Karpas-422 (cell line): ENCODE data around the gene GPRIN2. TPM values are rescaled to one million over a fixed set of nuclear protein-coding genes. Genes with fewer than 3 reads are reported as not detected.

Experiments
- DNase-seq: peaks from one replicate; pipeline ENCODE4 v3.0.0-alpha.2; 2015
- H2AFZ ChIP-seq: fragments of 200-600 bp; sonication (generic); 2 replicates; pipeline ENCODE4 v1.6.1; 2014; ENCODE audit warnings: antibody characterized with exemption, low read length, mixed read lengths
- H3K27ac ChIP-seq: fragments of 200-600 bp; sonication (generic); 2 replicates; pipeline ENCODE4 v1.5.1; 2014; ENCODE audit warnings: mild to moderate bottlenecking, low read length, moderate library complexity
- H3K27me3 ChIP-seq: fragments of 200-600 bp; sonication (generic); 2 replicates; pipeline ENCODE4 v1.6.1; 2014; ENCODE audit warnings: low read length, mixed read lengths
- H3K36me3 ChIP-seq: fragments of 200-600 bp; sonication (generic); 2 replicates; pipeline ENCODE4 v1.6.1; 2014; ENCODE audit warnings: low read length, mixed read lengths; ENCODE audit not compliant: insufficient read depth
- H3K4me1 ChIP-seq: fragments of 200-600 bp; sonication (generic); 2 replicates; pipeline ENCODE4 v1.6.1; 2014; ENCODE audit warnings: mild to moderate bottlenecking, low read length, mixed read lengths
- H3K4me2 ChIP-seq: fragments of 200-600 bp; sonication (generic); 2 replicates; pipeline ENCODE4 v1.6.1; 2014; ENCODE audit warnings: low read length, low read depth, mild to moderate bottlenecking; ENCODE audit not compliant: poor library complexity, severe bottlenecking
- H3K4me3 ChIP-seq: fragments of 200-600 bp; sonication (generic); 2 replicates; pipeline ENCODE4 v1.5.1; 2014; ENCODE audit warnings: mild to moderate bottlenecking, antibody characterized with exemption, low read length, mixed read lengths
- H3K79me2 ChIP-seq: fragments of 200-600 bp; sonication (generic); 2 replicates; pipeline ENCODE4 v1.6.1; 2014; ENCODE audit warnings: mild to moderate bottlenecking, low read length, mixed read lengths
- H3K9ac ChIP-seq: fragments of 200-600 bp; sonication (generic); 2 replicates; pipeline ENCODE4 v1.6.0; 2014; ENCODE audit warnings: low read length
- H3K9me2 ChIP-seq: fragments of 200-600 bp; sonication (generic), shearing (Covaris generic); replicated peaks from 2 replicates; pipeline ENCODE4 v1.6.0; 2014; ENCODE audit warnings: mild to moderate bottlenecking, low read length, moderate library complexity; ENCODE audit not compliant: insufficient read depth
- H3K9me3 ChIP-seq: fragments of 300-700, 200-600 bp; sonication (generic); 2 replicates; pipeline ENCODE4 v1.6.1; 2014; ENCODE audit warnings: low read length, mixed read lengths
- H4K20me1 ChIP-seq: fragments of 200-600 bp; sonication (generic); 2 replicates; pipeline ENCODE4 v1.6.1; 2014; ENCODE audit warnings: mild to moderate bottlenecking, antibody characterized with exemption, low read length, low read depth; ENCODE audit not compliant: insufficient read depth
- total RNA-seq: library from RNA; depleted of rRNA; stranded (reverse); fragments of >200 nt; shearing (Covaris generic); gene quantifications from 2 replicates; pipeline ENCODE4 v1.2.3, GENCODE V29; 2014; ENCODE audit warnings: low replicate concordance

GPRIN2 gene
- total RNA-seq, 1 experiment from 2014 or later = not detected

DNA sequence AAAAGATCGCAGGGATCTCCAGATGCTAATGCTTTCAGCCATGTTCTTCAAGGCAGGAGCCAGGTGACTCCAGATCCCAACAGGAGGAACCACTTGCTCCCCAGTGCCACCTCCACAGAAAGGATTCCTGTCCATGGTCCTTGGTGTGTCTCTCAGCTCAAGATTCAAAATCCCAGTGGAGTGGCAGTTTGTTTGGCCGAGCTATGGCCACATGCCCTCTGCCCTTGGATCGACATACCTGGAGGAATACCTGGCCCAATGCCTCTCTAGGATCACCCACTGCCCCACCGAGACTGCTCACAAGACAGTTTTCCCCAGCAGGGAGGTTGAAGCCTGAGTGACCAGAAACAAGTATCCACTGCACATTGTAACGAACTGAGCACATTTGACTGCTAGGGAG lies 3.9 kb upstream of the GPRIN2 start:
- Histone ChIP-seq H2AFZ (no peak overlapping the region), H3K79me2 (no peaks in the 10 kb centered on the region), H3K9me2 (no peaks in the 10 kb centered on the region), H3K36me3 (no peaks in the 10 kb centered on the region), H3K4me1 (no peaks in the 10 kb centered on the region), H3K27me3 (no peaks in the 10 kb centered on the region), H3K4me2 (no peak overlapping the region), H3K9me3 (no peaks in the 10 kb centered on the region), H3K27ac (no peak overlapping the region), H3K4me3 (no peak overlapping the region), H3K9ac (no peak overlapping the region), H4K20me1 (no peaks in the 10 kb centered on the region)
- DNase-seq = no peak

DNA sequence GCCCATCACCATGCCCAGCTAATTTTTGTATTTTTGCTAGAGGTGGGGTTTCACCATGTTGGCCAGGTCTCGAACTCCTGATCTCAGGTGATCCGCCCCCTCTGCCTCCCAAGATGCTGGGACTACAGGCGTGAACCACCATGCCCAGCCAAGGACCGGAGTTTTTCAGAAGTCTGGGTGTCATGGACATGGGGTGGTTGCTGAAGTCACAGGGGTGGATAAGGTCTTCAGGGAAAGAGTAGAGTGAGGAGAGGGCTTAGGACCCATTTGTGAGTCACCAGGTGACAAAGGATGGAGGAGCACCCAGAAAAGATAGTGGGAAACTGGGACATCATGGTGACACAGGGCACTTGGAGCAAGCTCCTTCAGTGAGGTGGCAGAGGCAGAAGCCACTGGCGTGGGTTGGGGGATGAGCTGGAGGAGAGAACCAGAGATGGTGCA lies 2.8 kb upstream of the GPRIN2 start:
- Histone ChIP-seq H2AFZ (no peak overlapping the region), H3K4me1 (no peaks in the 10 kb centered on the region), H3K27me3 (no peaks in the 10 kb centered on the region), H4K20me1 (no peaks in the 10 kb centered on the region), H3K4me3 (no peak overlapping the region), H3K79me2 (no peaks in the 10 kb centered on the region), H3K9me2 (no peaks in the 10 kb centered on the region), H3K4me2 (no peak overlapping the region), H3K27ac (no peak overlapping the region), H3K36me3 (no peaks in the 10 kb centered on the region), H3K9ac (no peak overlapping the region), H3K9me3 (no peaks in the 10 kb centered on the region)
- no peak for DNase-seq

DNA sequence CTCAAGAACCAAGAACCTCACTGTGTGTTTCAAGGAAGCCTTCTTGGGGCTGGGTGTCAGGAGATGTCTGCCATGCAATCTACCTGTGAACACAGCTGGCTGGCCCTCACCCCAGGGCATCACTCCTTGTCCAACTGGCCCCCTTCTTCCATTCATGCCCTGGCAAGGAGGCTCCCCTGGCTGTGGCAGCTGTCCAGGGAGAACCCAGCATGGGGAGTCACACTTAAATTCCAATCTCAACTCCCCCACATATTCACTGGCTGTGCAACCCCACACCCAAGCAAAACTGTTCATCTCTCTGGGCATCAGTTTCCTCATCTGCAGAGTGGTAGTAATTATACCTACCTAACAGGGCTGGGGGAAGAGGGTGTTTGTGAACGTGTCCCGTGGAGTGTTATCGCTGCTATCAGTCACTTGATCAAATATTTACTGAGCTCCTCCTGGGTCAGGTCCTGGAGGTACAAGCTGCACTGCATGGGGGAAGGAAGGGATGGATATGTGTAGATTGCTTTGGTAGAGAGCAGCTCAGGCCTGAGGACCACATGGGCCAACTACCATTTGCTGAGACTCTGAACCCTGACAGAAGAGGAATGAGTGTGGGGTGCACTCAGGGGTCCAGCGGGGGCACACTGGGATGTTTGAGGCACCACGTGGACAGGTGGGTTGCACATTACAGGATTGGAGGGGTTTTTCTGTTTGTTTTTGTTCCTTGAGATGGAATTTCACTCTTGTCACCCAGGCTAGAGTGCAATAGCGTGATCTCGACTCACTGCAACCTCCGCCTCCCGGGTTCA lies 2.1 kb upstream of the GPRIN2 start:
- no peaks in the 10 kb centered on the region for H3K79me2 ChIP-seq
- H3K27ac ChIP-seq = no peak overlapping the region
- H3K27me3 ChIP-seq = no peaks in the 10 kb centered on the region
- no peaks in the 10 kb centered on the region for H3K4me1 ChIP-seq
- no peaks in the 10 kb centered on the region for H3K9me3 ChIP-seq
- no peak for DNase-seq
- no peak overlapping the region for H3K9ac ChIP-seq
- no peak overlapping the region for H3K4me3 ChIP-seq
- H2AFZ ChIP-seq = no peak overlapping the region
- no peak overlapping the region for H3K4me2 ChIP-seq
- H3K36me3 ChIP-seq = no peaks in the 10 kb centered on the region
- H3K9me2 ChIP-seq = no peaks in the 10 kb centered on the region
- no peaks in the 10 kb centered on the region for H4K20me1 ChIP-seq

DNA sequence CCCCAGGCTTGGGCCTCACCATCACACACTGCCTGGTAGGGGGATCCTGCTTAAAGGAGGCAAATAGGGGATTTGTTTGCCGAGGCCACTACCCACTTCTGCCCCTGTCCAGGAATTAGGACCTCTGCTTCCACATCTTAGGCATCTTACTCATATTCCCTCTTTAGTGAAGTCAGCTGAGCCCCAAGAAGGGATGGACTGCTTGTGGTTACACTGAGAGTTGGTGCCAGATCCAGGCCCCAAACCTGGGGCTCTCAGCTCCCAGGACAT lies 1.6 kb upstream of the GPRIN2 start:
- H2AFZ ChIP-seq = no peak overlapping the region
- no peak overlapping the region for H3K27ac ChIP-seq
- no peaks in the 10 kb centered on the region for H3K9me3 ChIP-seq
- H3K27me3 ChIP-seq = no peaks in the 10 kb centered on the region
- H3K4me3 ChIP-seq = no peak overlapping the region
- DNase-seq = no peak
- no peak overlapping the region for H3K4me2 ChIP-seq
- no peaks in the 10 kb centered on the region for H4K20me1 ChIP-seq
- H3K9me2 ChIP-seq = no peaks in the 10 kb centered on the region
- H3K36me3 ChIP-seq = no peaks in the 10 kb centered on the region
- no peaks in the 10 kb centered on the region for H3K79me2 ChIP-seq
- no peak overlapping the region for H3K9ac ChIP-seq
- no peaks in the 10 kb centered on the region for H3K4me1 ChIP-seq

DNA sequence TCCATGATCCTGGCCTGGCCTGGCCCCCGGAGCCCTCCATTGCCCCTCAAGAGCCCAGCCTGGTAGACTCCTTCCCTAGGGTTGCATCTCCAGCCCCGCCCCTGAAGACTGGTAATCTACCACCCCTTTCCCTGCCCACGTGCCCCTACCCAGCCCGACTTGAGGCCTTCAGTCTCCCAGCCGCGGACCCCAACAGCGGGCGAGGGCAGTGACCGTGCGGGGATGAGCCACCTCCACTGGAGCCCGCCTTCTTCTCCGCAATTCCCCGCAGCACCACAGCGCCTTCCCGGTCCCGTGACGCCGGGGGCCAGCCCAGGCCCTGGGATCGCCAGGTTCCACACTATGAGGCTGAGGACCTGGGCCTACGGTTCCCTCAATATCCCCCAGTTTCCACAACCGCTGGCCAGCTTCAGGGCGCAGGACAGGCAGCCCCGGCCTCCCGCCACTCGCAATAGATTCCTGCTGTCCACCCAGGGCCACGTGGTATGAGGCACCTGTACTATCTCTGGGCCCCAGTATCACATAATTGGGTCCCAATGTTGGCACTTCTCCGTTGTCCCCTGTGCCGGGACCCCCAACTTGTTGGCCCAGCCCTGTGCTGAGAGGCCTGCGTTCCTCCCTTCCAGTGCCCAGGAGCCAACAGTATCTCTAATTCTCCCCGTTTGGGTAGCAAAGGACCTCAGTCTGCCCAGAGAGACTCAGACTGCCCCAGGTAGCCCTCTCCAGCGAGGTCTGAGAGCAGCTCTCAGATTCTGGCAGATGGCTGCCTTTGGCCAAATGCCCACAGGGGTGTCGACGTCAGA lies 1.1 kb upstream of the GPRIN2 start:
- no peaks in the 10 kb centered on the region for H3K36me3 ChIP-seq
- H3K4me2 ChIP-seq = no peak overlapping the region
- no peaks in the 10 kb centered on the region for H3K79me2 ChIP-seq
- no peaks in the 10 kb centered on the region for H4K20me1 ChIP-seq
- H3K27me3 ChIP-seq = no peaks in the 10 kb centered on the region
- no peaks in the 10 kb centered on the region for H3K9me2 ChIP-seq
- no peak overlapping the region for H3K4me3 ChIP-seq
- no peak overlapping the region for H2AFZ ChIP-seq
- no peak overlapping the region for H3K9ac ChIP-seq
- H3K27ac ChIP-seq = no peak overlapping the region
- H3K9me3 ChIP-seq = no peaks in the 10 kb centered on the region
- DNase-seq = no peak
- no peaks in the 10 kb centered on the region for H3K4me1 ChIP-seq

DNA sequence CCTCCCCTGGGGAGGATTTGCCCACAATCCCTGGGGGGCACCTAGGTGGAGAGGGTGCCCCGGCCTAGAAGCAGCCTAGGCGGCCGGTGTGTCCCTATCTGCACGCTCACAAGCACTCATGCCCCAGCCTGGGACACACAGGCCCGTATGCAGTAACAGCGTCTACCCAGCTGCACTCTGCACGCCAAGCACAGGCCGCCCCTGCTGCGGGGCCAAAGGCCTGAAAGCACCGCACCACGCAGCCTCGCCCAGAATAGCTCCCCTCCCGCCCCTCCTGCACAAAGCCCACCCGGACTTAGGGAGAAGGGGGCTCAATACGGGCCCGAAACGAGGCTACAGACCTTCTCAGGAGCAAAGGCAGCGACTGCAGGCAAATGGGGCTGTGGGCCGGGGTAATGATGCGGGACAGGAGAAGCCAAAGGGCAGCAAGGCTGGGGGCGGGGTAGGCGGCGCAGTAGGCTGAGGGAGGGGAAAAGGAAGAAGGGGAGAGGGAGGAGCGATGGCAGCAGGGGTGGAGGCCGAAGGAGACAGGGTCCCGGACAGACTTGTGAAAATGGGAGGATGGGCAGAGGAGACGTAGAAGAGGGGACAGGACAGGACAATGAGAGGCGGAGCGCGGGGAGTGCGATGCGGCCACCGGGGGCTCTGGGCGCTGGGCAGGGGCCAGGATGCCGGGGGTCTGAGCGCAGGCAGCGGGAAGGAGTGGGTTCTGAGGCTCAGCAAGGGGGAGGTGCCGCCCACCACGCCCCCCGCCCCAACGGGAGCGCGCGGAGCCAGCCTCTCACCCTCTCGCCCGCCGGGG lies 544 bp downstream of the GPRIN2 start:
- H3K4me3 ChIP-seq = no peak overlapping the region
- H3K27ac ChIP-seq = no peak overlapping the region
- H3K9ac ChIP-seq = no peak overlapping the region
- no peaks in the 10 kb centered on the region for H3K36me3 ChIP-seq
- H3K9me3 ChIP-seq = no peaks in the 10 kb centered on the region
- no peak for DNase-seq
- no peaks in the 10 kb centered on the region for H3K4me1 ChIP-seq
- no peaks in the 10 kb centered on the region for H4K20me1 ChIP-seq
- H2AFZ ChIP-seq = no peak overlapping the region
- no peak overlapping the region for H3K4me2 ChIP-seq
- H3K27me3 ChIP-seq = no peaks in the 10 kb centered on the region
- H3K79me2 ChIP-seq = no peaks in the 10 kb centered on the region
- no peaks in the 10 kb centered on the region for H3K9me2 ChIP-seq

DNA sequence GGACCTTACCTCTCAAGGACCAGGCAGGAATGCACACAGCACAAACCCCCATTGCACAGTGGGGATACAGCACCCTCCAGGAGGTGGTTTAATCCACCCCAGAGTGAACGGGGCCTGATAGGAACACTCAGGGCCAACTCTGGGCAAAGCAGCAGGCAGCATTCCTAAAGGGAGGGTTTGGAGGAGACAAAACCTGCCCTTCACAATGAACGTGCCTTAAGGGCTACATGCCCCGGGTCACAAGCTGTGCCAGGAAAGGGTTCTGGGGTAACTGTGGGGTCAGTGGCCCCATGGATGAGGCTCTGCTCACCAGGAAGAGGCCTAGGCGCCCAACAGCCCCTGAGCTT lies 1.1 kb downstream of the GPRIN2 start:
- Histone ChIP-seq H3K9me3 (no peaks in the 10 kb centered on the region), H4K20me1 (no peaks in the 10 kb centered on the region), H3K9me2 (no peaks in the 10 kb centered on the region), H3K27me3 (no peaks in the 10 kb centered on the region), H3K4me3 (no peak overlapping the region), H3K4me2 (no peak overlapping the region), H3K27ac (no peak overlapping the region), H2AFZ (no peak overlapping the region), H3K79me2 (no peaks in the 10 kb centered on the region), H3K9ac (no peak overlapping the region), H3K4me1 (no peaks in the 10 kb centered on the region), H3K36me3 (no peaks in the 10 kb centered on the region)
- DNase-seq = no peak

DNA sequence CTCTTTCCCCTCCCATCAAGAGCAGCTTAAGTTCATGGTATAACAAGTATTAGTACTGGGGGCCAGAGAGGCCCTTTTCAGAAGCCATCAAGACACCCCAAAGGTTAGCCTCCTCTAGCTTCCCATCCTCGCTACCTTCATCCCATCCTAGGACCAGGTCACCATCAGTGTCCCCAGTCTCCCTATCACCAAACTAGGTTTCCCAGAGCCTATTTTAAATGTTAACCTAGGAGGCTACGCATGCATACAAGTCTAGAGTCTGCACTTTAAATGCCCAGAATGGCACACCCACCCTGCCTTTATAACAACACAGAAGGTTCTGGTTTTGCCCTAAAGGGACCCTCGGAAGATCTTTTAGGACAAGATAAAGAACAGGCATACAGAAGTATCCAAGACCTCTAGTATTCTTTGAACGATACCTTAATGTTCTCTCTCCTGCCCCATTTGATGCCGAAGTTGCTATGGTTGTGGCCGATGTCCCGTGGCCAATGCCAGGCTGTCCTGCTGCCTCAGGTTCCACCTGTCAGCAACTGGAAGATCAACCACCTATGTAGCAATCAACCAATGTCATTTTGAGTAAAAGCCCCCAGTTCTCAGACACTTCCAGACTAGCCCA lies 2.2 kb downstream of the GPRIN2 start:
- Histone ChIP-seq H3K36me3 (no peaks in the 10 kb centered on the region), H3K9ac (no peak overlapping the region), H3K27ac (no peak overlapping the region), H3K9me3 (no peaks in the 10 kb centered on the region), H3K27me3 (no peaks in the 10 kb centered on the region), H3K4me3 (no peak overlapping the region), H4K20me1 (no peaks in the 10 kb centered on the region), H2AFZ (no peak overlapping the region), H3K4me1 (no peaks in the 10 kb centered on the region), H3K79me2 (no peaks in the 10 kb centered on the region), H3K4me2 (no peak overlapping the region), H3K9me2 (no peaks in the 10 kb centered on the region)
- no peak for DNase-seq
